H1 (cell line): ENCODE data around the gene SOX8.

Experiments
- CHD1 ChIP-seq: IDR thresholded peaks from 2 replicates; pipeline ENCODE4 v1.6.1; 2012; ENCODE audit warnings: low read depth, low read length, improper control_type of control experiment
- CTCF ChIP-seq, 3 experiments: IDR thresholded peaks; 1 replicate in 2 of 3; 2 replicates in 1 of 3; pipeline versions ENCODE4 v1.5.1 to v1.6.1; 2011; ENCODE audit warnings: low read length in 3 of 3, mild to moderate bottlenecking in 3 of 3, inconsistent platforms in 2 of 3, low read depth in 1 of 3, moderate library complexity in 1 of 3; ENCODE audit not compliant: insufficient read depth in 1 of 3; ENCODE audit errors: control extremely low read depth in 1 of 3
- EZH2 ChIP-seq: fragments of 200-600 bp; sonication (generic); IDR thresholded peaks from 2 replicates; pipeline ENCODE4 v1.7.1; 2012; ENCODE audit warnings: low read depth, mild to moderate bottlenecking, moderate library complexity, low read length, inconsistent platforms; ENCODE audit not compliant: severe bottlenecking
- JUND ChIP-seq: IDR thresholded peaks from 2 replicates; pipeline ENCODE4 v1.6.1; 2011; ENCODE audit warnings: mild to moderate bottlenecking, improper control_type of control experiment, low read length
- KDM4A ChIP-seq: IDR thresholded peaks from one replicate; pipeline ENCODE4 v1.7.1; 2012; ENCODE audit warnings: low read depth, mild to moderate bottlenecking, moderate library complexity, low read length, inconsistent platforms; ENCODE audit not compliant: severe bottlenecking
- NRF1 ChIP-seq: IDR thresholded peaks from 2 replicates; pipeline ENCODE4 v1.6.1; 2011; ENCODE audit warnings: mild to moderate bottlenecking, low read depth, low read length, improper control_type of control experiment
- POLR2A ChIP-seq, 2 experiments: IDR thresholded peaks; 1 replicate in 1 of 2; 2 replicates in 1 of 2; pipeline ENCODE4 v1.6.1; 2011; ENCODE audit warnings: low read depth in 2 of 2, low read length in 2 of 2, mild to moderate bottlenecking in 2 of 2; ENCODE audit errors: control extremely low read depth in 1 of 2
- RAD21 ChIP-seq, 2 experiments: IDR thresholded peaks in 1 of 2; conservative IDR thresholded peaks in 1 of 2; 2 replicates each; pipeline ENCODE4 v1.6.1; 2011; ENCODE audit warnings: low read depth in 2 of 2, low read length in 2 of 2, improper control_type of control experiment in 1 of 2, inconsistent platforms in 1 of 2, mild to moderate bottlenecking in 1 of 2, moderate library complexity in 1 of 2
- RNF2 ChIP-seq: fragments of 200-900, 300-1000 bp; sonication (generic); IDR thresholded peaks from 2 replicates; pipeline ENCODE4 v1.7.1; 2016; ENCODE audit warnings: borderline replicate concordance, low read depth, mild to moderate bottlenecking, antibody characterized with exemption, low read length; ENCODE audit not compliant: poor library complexity, severe bottlenecking; ENCODE audit errors: missing control alignments
- SRF ChIP-seq: IDR thresholded peaks from 2 replicates; pipeline ENCODE4 v1.6.1; 2011; ENCODE audit warnings: mild to moderate bottlenecking, low read depth, low read length, moderate library complexity
- USF2 ChIP-seq: IDR thresholded peaks from 2 replicates; pipeline ENCODE4 v1.6.1; 2011; ENCODE audit warnings: low read length, improper control_type of control experiment

GRCh38 chr16:970766-971581 is 10.6 kb upstream of the SOX8 start, which contains the start of gene LMF1:
- TF ChIP-seq EZH2 (no peak), POLR2A (IDR thresholded peaks at IDR 0.05; ENCODE audit: control extremely low read depth in 1 of 2, low read depth in 2 of 2, low read length in 2 of 2) (peak in 1 of 2 experiments; percentile 43; a peak in 2 of 3 replicates), RAD21 (IDR thresholded peaks at IDR 0.05 in 1 of 2, conservative IDR thresholded peaks at IDR 0.05 in 1 of 2; ENCODE audit: low read depth in 2 of 2, low read length in 2 of 2) (no peak), RNF2 (no peak), SRF (no peak), JUND (no peak), NRF1 (peak; percentile 80), USF2 (no peak), KDM4A (peak; percentile 83), CTCF (IDR thresholded peaks at IDR 0.05; ENCODE audit: control extremely low read depth in 1 of 3, insufficient read depth in 1 of 3, low read depth in 1 of 3, low read length in 3 of 3) (no peak), CHD1 (no peak)
